ENCODE measurements around the gene AJAP1.

- TF ChIP-seq POLR2A (IDR thresholded peaks at IDR 0.05; ENCODE audit: control extremely low read depth in 1 of 2, low read depth in 2 of 2, low read length in 2 of 2) (no peak), POLR2AphosphoS5 (IDR thresholded peaks at IDR 0.05; ENCODE audit: low read depth, low read length) (no peak), YY1 (IDR thresholded peaks at IDR 0.05; ENCODE audit: low read depth, low read length) (no peak), CTCF (IDR thresholded peaks at IDR 0.05; ENCODE audit: control extremely low read depth in 1 of 3, insufficient read depth in 1 of 3, low read depth in 1 of 3, low read length in 3 of 3) (no peak), EGR1 (IDR thresholded peaks at IDR 0.05; ENCODE audit: borderline replicate concordance, low read depth, low read length) (no peak), SIN3A (conservative IDR thresholded peaks at IDR 0.05 in 1 of 2, IDR thresholded peaks at IDR 0.05 in 1 of 2; ENCODE audit: low read depth in 1 of 2, low read length in 2 of 2) (no peak)
Measured at GRCh38 chr1:4801192-4801924, 146.9 kb downstream of the AJAP1 start.

Measured in H1 (cell line).